MM.1S (cell line): ENCODE data around the gene GMCL2.

Source experiments
- EZH2phosphoT487 ChIP-seq: fragments of 300-600 bp; sonication (generic); IDR thresholded peaks from 2 replicates; pipeline ENCODE4 v1.6.1; 2018; ENCODE audit warnings: antibody characterized with exemption, low read length
- TF ChIP-seq, protein P1 (sequence below): fragments of 300-600 bp; sonication (generic); IDR thresholded peaks from 2 replicates; pipeline ENCODE4 v1.5.1; 2016; ENCODE audit warnings: antibody characterized with exemption, low read length, mixed read lengths

GRCh38 chr5:178174456-178174855 lies 12.7 kb downstream of the GMCL2 start:
- TF ChIP-seq, protein P1, sequence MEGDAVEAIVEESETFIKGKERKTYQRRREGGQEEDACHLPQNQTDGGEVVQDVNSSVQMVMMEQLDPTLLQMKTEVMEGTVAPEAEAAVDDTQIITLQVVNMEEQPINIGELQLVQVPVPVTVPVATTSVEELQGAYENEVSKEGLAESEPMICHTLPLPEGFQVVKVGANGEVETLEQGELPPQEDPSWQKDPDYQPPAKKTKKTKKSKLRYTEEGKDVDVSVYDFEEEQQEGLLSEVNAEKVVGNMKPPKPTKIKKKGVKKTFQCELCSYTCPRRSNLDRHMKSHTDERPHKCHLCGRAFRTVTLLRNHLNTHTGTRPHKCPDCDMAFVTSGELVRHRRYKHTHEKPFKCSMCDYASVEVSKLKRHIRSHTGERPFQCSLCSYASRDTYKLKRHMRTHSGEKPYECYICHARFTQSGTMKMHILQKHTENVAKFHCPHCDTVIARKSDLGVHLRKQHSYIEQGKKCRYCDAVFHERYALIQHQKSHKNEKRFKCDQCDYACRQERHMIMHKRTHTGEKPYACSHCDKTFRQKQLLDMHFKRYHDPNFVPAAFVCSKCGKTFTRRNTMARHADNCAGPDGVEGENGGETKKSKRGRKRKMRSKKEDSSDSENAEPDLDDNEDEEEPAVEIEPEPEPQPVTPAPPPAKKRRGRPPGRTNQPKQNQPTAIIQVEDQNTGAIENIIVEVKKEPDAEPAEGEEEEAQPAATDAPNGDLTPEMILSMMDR, result no peak
- TF ChIP-seq EZH2phosphoT487, result no peak
